ENCODE results near the gene BNC2.

The BNC2 gene

DNA sequence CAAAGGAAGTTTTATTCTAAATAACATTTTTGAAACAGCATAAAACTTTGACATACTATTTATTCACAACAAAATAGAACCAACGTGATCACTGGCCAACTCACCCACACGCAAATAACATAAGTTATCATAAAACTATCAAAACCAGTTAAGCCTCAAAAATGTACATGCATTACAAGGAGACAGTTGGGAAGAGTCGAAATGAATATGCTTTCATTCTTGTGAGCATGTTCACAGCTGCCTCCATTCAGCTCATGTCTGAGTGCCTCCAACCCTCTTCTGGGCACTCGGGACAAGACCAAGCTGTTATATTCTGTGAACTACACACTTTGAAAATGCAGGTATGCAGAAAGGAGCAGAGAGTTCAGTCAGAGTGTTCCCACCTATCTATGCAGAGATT lies 284.9 kb downstream of the BNC2 start:
- no peak for DNase-seq (ENCODE audit: low spot score in 2 of 2)
- Mint-ChIP-seq H3K27ac (no peak overlapping the region), H3K9me3 (peaks cover 17% of the 10 kb centered on the region), H3K36me3 (no peaks in the 10 kb centered on the region), H3K4me3 (no peak overlapping the region), H3K4me1 (no peaks in the 10 kb centered on the region)
- no peak for ATAC-seq

DNA sequence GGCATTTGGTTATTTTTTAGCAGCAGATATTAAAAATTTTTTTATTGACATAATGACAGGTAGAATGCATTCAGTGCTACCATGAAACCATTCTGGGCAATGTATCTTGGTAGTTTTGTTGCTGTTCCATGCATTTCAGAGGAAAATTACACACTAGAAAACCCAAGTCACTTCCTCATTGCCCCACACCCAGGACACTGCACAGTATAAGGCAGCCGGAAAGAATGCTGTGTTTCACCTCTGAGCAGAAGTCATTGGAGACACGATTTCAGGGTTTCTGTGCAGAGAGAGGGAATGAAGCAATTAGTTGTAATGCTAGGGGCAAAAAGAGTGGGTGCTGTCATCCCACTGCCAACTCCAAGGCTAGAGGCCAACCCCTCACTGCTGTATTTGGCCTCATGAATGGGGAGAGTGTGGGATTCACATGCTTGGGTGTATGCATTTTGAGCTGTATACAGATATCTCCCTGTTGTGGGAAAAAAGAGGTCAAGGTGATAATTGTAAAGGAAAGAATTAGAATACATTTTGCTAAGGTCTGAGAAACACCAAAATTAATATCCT lies 290.5 kb downstream of the BNC2 start:
- DNase-seq (ENCODE audit: low spot score in 2 of 2) (no peak), ATAC-seq (no peak)
- H3K27ac Mint-ChIP-seq, result no peak overlapping the region
- no peaks in the 10 kb centered on the region for H3K36me3 Mint-ChIP-seq
- H3K9me3 Mint-ChIP-seq, result peaks cover 3% of the 10 kb centered on the region
- no peak overlapping the region for H3K4me3 Mint-ChIP-seq
- no peaks in the 10 kb centered on the region for H3K4me1 Mint-ChIP-seq

DNA sequence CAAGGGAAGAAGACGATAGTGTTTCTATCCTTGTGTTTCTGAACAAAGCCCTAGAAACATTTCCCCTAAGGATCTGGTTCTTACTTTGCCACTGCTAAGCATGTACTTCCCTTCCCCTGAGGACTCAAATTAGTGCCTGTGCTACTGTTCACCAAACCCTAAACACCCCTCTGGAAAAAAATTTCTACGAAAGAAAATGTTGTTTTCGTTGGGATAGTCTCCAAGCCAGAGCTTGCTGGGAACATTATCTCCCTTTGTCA lies 294.6 kb downstream of the BNC2 start:
- DNase-seq (ENCODE audit: low spot score in 2 of 2) (no peak), ATAC-seq (no peak)
- Mint-ChIP-seq H3K27ac (no peak overlapping the region), H3K36me3 (no peaks in the 10 kb centered on the region), H3K4me1 (no peaks in the 10 kb centered on the region), H3K9me3 (peaks cover 3% of the 10 kb centered on the region), H3K4me3 (no peak overlapping the region)

DNA sequence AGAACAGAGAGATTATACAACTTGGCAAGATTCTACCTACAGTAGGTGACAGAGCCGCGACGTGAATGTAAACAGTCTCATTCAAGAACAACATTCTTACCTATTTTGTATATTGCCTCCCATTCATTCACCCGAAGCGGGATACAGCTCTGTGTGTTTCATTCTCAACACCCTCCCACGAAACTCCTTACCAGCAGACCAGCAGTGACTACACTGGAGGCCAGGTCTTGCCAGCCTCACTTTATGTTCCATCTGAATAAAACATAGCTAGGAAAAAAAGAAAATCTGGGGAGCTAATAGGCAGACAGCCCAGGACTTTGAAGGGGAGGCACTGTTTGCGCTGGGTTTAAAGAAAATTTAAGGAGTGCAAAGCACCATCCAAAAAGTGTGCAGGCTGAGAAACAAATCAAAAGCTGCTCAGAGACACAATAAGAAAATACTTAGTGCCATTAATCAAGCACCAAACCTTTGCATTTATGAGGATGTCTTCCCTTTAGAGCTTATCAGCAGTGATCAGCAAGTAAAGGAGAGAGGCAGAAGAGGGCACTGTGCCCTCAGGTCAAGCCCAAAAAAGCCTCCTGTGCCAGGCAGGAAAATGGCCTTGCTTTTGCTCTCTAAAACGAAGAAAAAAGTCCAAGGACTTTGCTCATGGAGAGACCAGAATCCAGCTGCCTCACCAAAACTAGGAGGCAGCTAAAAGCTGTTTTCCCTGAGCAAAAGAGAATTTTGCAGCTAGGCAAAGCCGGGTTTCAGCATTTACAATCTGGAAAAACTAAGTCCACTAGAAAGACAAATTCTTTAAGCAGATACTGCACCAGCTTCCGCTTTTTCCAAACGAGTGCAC lies 295.1 kb downstream of the BNC2 start:
- Mint-ChIP-seq H3K4me1 (no peaks in the 10 kb centered on the region), H3K9me3 (peaks cover 3% of the 10 kb centered on the region), H3K27ac (no peak overlapping the region), H3K36me3 (no peaks in the 10 kb centered on the region), H3K4me3 (no peak overlapping the region)
- DNase-seq (ENCODE audit: low spot score in 2 of 2) (no peak), ATAC-seq (no peak)

DNA sequence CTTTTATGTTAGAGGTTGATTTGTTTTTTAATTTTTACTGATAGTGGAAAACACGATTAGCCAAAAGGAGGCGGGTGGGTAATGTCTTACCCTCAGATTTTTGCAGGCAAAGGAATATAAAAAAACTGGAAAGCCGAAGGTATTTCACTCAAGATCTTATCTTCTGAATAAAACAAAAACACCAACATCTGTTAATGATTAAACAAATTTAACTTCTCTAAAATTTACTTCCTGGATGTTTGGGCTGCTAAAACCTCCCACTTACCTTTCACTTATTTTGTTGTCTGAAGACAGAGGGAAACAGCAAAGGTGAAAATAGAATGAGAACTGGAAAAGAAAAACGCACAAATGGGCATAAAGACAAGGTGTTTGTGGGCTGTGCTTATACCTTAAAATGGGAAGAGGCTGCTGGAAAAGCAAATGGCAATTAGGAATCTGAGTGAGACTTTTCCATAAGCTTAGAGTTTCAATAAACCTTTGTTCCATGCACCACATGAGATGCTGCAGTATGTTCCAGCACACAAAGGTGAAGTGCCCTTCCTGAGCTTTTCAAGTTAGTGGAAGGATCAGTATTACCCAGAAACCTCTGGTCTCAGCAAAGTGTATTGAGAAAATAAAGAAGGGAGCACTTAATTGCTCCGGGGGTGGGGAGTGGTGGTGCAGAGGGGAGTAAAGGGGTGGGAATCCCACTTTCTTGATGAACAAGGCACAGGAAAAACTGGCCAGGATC lies 298.3 kb downstream of the BNC2 start:
- Mint-ChIP-seq H3K27ac (no peak overlapping the region), H3K9me3 (peaks cover 5% of the 10 kb centered on the region), H3K4me1 (no peaks in the 10 kb centered on the region), H3K36me3 (no peaks in the 10 kb centered on the region), H3K4me3 (no peak overlapping the region)
- DNase-seq (ENCODE audit: low spot score in 2 of 2) (no peak), ATAC-seq (no peak)

DNA sequence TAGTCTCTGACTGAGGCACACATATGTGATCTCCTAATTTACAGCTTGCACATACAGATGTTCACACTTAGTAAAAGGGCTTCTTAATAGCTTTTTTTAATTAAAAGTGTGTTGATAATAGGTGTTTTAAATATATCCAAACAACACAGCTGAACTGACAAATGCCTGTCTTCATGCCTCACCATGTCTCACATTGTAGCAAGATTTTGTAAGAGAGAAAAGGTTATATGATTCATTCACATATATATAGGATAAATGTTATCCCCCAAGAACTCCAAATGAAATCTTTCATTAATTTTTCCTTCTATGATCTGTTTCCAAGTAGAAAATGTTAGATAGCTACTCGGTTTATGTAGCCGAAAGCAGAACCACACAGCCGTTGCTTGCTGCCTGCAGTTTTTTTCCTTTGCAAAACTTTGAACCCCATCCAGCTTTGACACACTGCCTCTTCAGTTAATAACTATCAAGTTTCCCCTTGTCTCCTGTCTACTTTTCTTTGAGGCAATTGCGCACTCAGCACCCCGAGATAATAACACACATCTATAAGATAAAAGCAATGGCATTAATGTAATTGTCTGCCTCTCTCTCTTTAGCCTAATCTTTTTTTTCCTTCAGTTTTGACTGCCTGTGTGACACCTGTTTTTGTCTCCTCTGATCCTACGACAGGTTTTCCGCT lies 299.2 kb downstream of the BNC2 start:
- H3K4me1 Mint-ChIP-seq, result no peaks in the 10 kb centered on the region
- H3K4me3 Mint-ChIP-seq, result no peak overlapping the region
- H3K36me3 Mint-ChIP-seq, result no peaks in the 10 kb centered on the region
- peaks cover 5% of the 10 kb centered on the region for H3K9me3 Mint-ChIP-seq
- no peak for ATAC-seq
- no peak overlapping the region for H3K27ac Mint-ChIP-seq
- no peak for DNase-seq (ENCODE audit: low spot score in 2 of 2)

DNA sequence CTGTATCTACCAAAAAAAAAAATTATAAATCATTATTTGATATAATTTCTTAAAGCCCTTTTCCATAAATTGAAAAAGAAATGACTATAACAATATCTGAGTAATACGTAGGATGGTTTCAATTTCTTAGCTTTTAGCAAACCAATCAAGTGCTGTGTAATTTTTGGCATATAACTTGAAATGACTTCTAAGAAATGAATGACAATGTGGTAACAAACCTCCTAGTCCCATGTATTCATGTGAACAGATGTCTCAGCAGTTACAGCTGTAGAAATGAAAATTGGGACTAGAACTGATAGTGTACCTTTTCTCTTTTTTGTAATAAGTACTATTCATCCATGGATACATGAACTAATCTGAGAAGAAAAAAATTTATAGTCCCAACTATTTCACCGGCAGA lies 307.0 kb downstream of the BNC2 start:
- Mint-ChIP-seq H3K4me1 (no peaks in the 10 kb centered on the region), H3K36me3 (no peaks in the 10 kb centered on the region), H3K27ac (no peak overlapping the region), H3K9me3 (peaks cover 10% of the 10 kb centered on the region), H3K4me3 (no peak overlapping the region)
- ATAC-seq, result no peak
- DNase-seq (ENCODE audit: low spot score in 2 of 2), result no peak

DNA sequence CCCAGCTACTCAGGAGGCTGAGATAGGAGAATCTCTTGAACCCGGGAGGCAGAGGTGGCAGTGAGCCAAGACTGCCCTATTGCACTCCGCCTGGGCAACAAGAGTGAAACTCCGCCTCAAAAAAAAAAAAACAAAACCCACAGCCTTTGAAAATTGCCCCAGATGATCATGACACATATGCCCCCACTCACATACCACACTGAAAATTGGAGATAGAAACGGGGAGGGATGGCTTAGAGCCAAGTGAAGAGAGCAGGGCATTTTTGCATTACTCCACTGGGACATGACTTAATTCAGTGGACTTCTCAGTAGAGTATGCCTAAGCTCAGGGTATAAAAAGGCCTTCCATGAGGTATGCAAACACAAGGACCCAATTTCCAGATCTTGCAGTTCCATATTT lies 309.3 kb downstream of the BNC2 start:
- H3K36me3 Mint-ChIP-seq, result no peaks in the 10 kb centered on the region
- no peak overlapping the region for H3K4me3 Mint-ChIP-seq
- peaks cover 13% of the 10 kb centered on the region for H3K9me3 Mint-ChIP-seq
- H3K4me1 Mint-ChIP-seq, result no peaks in the 10 kb centered on the region
- no peak for DNase-seq (ENCODE audit: low spot score in 2 of 2)
- H3K27ac Mint-ChIP-seq, result no peak overlapping the region
- ATAC-seq, result no peak

DNA sequence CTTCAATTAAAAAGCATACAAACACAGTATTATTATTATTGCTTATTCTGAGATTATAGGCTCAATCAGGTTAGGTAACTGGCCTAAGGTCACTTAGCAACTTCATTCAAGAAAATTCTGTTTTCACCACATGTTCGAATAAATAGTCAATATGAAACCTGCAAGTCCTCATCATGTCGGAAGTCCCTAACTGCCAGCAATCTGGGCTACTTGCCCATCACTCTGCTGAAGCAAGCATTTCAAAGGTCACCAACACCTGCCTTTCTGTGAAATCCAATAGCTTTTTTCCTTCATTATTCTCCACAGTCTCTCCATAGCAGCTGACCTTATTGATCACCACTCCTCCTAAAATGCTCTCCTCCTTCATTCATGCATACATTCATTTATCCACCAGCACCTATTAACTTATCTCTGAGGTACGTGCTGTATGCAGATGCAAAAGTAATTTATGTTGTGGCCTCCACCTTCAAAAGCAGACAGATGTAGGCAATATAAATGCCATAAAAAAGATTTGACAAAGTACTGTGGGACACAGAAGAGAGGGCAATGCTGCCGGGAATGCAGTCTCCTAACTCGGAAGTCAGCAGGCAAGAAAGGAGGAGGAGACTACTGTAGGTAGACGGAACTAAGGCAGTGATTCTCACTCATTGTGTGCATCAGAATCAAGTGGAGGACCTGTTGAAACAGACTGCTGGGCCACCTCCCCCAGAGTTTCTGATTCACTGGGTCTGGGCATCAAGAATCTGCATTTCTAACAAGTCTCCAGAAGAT lies 310.9 kb downstream of the BNC2 start:
- peaks cover 9% of the 10 kb centered on the region for H3K9me3 Mint-ChIP-seq
- DNase-seq (ENCODE audit: low spot score in 2 of 2) (no peak), ATAC-seq (no peak)
- no peak overlapping the region for H3K27ac Mint-ChIP-seq
- no peaks in the 10 kb centered on the region for H3K36me3 Mint-ChIP-seq
- no peaks in the 10 kb centered on the region for H3K4me1 Mint-ChIP-seq
- H3K4me3 Mint-ChIP-seq, result no peak overlapping the region

DNA sequence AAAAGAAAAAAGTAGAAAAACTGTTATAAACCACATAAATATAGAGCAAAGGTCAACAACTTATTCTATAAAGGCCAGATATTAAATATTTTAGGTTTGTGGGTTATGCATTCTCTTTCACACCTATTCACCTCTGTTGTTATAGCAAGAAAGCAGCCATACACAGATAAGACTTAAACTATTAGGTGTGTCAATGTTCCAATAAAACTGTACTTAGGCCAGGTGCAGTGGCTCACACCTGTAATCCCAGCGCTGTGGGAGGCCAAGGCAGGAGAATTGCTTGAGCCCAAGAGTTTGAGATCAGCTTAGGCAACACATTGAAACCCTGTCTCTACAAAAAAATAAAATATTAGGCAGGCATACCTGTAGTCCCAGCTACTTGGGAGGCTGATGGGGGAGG lies 314.7 kb downstream of the BNC2 start:
- Mint-ChIP-seq H3K36me3 (no peaks in the 10 kb centered on the region), H3K4me1 (no peaks in the 10 kb centered on the region), H3K4me3 (no peak overlapping the region), H3K27ac (no peak overlapping the region), H3K9me3 (peaks cover 13% of the 10 kb centered on the region)
- no peak for ATAC-seq
- no peak for DNase-seq (ENCODE audit: low spot score in 2 of 2)

DNA sequence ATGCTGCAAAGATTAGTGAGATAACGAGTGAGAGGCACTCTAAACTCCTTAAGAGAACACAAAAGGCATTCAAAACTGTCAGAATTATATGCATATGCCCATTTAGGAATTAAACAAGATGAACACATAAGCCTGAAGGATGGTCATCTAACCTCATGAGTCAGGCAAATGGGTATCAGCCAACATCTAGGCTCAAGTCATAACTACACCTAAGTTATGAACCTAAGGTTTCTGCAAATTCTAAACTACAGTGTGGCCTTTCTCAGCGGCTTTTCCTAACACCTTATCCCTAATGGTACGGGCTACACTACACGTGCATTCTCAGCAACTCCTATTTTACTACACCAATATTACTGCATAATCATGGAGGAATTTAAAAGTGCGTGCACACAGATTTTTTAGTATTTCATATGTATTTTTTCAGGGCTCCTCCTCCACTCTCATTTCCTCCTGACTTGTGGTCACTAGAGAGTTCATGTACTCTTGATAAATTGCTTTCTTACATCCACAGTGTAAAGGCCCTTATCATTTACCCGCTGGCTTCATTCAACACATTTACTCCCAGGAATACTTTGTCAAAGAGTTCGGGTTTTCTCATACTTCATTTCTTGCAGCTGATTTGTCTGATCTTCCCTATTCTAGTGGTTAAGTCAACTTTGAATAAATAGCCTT lies 316.5 kb downstream of the BNC2 start:
- no peaks in the 10 kb centered on the region for H3K36me3 Mint-ChIP-seq
- no peak overlapping the region for H3K27ac Mint-ChIP-seq
- no peaks in the 10 kb centered on the region for H3K4me1 Mint-ChIP-seq
- ATAC-seq (no peak), DNase-seq (ENCODE audit: low spot score in 2 of 2) (no peak)
- no peak overlapping the region for H3K4me3 Mint-ChIP-seq
- peaks cover 10% of the 10 kb centered on the region for H3K9me3 Mint-ChIP-seq

DNA sequence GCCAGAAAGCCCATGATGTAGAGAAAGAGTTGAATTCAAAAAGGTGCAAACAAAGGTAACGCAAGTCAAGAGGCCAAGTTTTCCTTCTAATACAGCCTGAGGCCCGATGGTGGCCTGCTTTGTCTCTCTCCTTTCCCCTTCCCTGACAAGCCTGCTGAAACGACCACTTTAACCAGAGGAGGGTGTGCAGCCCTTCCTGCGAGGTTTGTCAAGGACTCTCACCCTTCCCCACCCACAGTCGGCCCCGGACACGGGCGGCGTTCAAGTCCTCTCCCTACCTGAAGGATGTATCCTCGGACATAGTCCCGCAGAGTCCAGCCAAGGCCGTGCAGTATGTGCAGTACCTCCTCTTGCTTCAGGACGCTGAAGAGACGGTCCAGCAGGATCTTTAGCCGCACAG lies 318.2 kb downstream of the BNC2 start:
- H3K36me3 Mint-ChIP-seq, result no peaks in the 10 kb centered on the region
- no peak overlapping the region for H3K4me3 Mint-ChIP-seq
- no peak for DNase-seq (ENCODE audit: low spot score in 2 of 2)
- no peaks in the 10 kb centered on the region for H3K4me1 Mint-ChIP-seq
- ATAC-seq, result no peak
- H3K27ac Mint-ChIP-seq, result no peak overlapping the region
- peaks cover 6% of the 10 kb centered on the region for H3K9me3 Mint-ChIP-seq

DNA sequence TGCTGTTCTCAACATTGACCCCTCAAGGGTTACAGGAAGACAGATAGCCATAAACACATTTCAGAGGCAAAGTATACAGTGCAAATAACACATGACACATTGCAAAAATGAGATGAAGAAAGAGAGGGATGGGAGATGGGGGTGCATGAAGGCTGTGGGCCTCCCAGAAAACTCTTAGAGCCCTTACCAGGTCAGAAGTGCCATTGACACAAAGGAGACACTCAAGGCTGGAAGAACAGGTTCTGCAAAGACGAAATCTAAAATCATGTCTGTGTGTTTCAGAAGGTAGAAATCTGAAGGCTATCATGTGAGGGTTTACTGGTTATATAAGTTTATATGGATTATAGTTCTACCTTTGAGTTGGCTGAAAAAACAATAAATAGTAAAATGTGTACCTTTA lies 318.8 kb downstream of the BNC2 start:
- Mint-ChIP-seq H3K27ac (no peak overlapping the region), H3K4me3 (no peak overlapping the region), H3K9me3 (peaks cover 8% of the 10 kb centered on the region), H3K36me3 (no peaks in the 10 kb centered on the region), H3K4me1 (no peaks in the 10 kb centered on the region)
- no peak for DNase-seq (ENCODE audit: low spot score in 2 of 2)
- no peak for ATAC-seq

DNA sequence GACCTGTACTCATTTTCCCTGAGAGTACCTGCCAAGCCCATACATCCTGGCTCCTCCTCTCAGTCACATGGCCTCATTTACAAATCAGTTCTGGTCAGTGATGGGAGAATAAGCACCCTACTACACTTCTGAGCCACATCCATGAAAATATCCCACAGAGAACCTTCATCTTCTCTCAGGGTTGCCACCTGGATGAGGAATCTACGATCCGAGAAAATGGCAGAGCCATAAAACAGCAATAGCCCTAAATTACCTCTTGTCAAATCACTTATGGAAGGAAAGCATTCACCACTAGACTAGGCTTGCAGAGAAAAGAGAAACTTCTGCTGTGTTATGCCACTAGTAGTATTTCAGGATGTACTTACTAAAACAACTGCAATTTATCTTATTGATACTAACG lies 324.8 kb downstream of the BNC2 start:
- DNase-seq (ENCODE audit: low spot score in 2 of 2) (no peak), ATAC-seq (no peak)
- H3K27ac Mint-ChIP-seq, result no peak overlapping the region
- H3K4me1 Mint-ChIP-seq, result no peaks in the 10 kb centered on the region
- no peaks in the 10 kb centered on the region for H3K36me3 Mint-ChIP-seq
- no peak overlapping the region for H3K4me3 Mint-ChIP-seq
- H3K9me3 Mint-ChIP-seq, result peaks cover 10% of the 10 kb centered on the region

DNA sequence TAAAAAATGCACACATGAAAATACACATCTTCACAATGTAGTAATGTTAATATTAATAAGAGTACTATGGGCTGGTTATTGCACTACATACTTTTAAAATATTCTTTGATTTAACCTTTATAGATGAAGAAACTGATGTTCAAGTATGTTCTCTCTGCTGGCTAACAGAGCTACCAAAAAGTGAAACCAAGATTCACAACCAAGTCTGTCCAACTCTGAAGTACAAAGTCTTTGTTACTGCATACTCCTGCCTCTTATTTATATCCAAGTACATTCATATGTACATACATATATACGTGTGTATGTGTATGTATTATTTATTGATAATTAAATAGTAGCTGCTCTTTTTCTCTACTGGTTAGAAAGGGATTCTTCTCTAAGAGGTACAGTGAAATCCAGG lies 325.6 kb downstream of the BNC2 start:
- no peak for ATAC-seq
- Mint-ChIP-seq H3K27ac (no peak overlapping the region), H3K36me3 (no peaks in the 10 kb centered on the region), H3K4me1 (no peaks in the 10 kb centered on the region), H3K9me3 (peaks cover 10% of the 10 kb centered on the region), H3K4me3 (no peak overlapping the region)
- no peak for DNase-seq (ENCODE audit: low spot score in 2 of 2)

Measured in stimulated activated effector memory CD8-positive, alpha-beta T cell treated with anti-CD3 and anti-CD28 coated beads, Interleukin-12 subunit alpha, Interleukin-12 subunit beta, amount 100 ng/mL, for 72 hours (primary cell).